ENCODE data around the gene SLCO4A1.

The SLCO4A1 gene

DNA sequence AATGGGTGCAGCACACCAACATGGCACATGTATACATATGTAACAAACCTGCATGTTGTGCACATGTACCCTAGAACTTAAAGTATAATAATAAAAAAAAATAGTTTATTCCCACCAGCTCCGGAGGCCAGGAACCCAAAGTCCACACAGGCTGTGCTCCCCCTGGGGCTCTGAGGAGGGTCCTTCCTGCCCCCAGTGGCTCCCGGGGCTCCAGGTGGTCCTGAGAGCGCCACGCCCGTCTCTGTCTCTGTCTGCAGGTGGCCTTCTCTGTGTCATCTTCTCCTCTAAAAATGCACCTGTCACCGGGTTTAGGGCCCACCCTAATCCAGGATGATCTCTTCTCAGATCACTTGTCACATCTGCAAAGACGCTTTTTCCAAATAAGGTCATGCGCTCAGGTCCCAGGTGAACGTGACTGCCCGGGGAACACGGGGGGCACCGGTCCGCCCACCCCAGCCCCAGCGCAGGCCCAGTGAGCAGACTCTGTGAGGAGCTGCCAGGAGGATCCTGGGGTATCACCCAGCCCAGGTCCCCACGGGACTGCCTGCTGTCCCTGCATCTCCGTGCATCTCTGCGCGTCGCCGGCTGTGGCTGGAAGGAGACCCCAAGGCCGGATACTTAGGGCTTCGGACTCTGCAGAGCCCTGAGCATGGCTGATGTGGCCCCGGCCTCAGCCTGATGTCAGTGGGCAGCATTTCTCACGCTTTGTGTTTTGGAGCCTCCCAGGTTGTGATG is 11.8 kb downstream of the SLCO4A1 start:
- DNase-seq: no peak

GRCh38 chr20:62655282-62656196 is 13.2 kb downstream of the SLCO4A1 start:
- no peak for DNase-seq

- no peak for DNase-seq
Measured at GRCh38 chr20:62656197-62656918, 14.1 kb downstream of the SLCO4A1 start.

GRCh38 chr20:62656919-62657588 is 14.8 kb downstream of the SLCO4A1 start:
- no peak for DNase-seq

- DNase-seq: no peak
Measured at GRCh38 chr20:62657589-62657942, 15.3 kb downstream of the SLCO4A1 start.

- DNase-seq: no peak
Measured at GRCh38 chr20:62657956-62658355, 15.7 kb downstream of the SLCO4A1 start.

DNA sequence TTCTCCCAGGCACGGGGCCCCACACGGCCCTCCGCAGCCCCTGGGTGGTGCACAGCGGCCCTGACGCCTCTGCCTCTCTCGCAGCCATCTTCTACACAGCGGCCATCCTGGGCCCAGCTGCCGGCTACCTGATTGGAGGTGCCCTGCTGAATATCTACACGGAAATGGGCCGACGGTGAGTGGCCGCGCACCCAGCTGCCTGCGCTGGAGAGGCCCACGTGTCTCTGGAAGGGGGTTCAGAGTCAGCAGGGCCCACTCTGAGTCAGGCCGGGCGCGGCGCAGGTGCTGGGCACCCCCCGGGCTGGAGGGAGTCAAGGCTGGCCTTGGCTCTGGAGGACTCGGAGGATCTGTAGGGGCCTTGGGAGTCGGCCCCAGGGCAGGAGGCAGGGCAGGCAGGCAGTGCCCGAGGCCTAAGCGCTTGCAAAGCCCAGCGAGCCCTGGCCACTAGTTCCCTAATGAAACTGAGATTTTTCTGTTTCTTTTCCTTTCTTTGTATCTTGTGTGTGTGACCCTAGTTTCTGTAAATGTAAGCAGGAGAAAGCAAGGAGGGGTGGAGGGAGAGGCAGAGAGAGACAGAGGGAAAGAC is 16.4 kb downstream of the SLCO4A1 start:
- DNase-seq: no peak

DNA sequence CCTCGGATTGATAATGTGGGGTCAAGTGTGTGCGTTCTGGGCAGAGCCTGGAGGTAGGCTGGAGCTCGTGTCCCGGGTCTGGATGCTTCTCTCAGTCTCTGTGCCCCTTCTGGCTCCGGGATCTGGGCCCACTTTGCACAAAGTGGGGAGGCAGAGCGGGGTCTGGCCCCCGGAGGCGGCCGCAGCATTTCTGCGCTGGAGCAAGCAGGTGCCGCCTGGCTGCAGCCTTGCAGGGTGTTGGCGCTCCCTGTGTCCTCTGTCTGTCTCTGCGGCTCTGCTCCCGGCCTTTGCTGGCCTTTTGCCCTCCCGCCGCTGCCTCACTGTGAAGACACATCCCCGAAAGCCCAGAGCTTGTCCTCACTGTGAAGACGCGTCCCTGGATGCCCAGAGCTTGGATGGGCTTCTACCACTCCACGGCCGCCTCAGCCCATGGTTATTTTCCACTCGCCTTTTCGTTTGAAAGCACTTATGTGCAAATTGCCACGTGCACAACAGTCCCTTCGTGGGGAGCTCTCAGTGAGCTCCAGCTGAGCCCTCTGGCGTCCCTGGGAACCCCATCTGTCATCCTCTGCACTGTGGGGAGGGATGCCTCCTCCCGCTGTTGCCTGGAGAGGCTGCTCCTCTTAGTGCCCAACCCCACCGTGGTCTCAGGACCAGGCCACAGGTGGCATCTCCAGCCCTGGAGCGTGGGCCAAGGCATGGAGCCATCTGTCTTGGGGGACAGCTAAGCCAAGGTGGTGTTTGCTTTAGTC is 17.4 kb downstream of the SLCO4A1 start:
- no peak for DNase-seq

DNA sequence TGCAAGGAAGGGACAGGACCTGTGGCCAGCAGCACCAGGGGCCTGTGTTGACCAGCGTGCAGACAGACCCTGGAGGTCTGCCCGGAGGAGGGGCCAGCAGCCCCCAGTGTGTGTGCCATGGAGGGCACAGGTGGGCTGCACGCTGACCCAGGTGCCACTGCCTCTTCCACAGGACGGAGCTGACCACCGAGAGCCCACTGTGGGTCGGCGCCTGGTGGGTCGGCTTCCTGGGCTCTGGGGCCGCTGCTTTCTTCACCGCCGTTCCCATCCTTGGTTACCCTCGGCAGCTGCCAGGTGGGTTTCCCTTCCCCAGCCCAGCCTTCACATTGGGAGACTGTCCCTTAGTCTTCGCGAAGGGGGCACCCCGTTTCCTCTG is 17.9 kb downstream of the SLCO4A1 start:
- DNase-seq: no peak

DNA sequence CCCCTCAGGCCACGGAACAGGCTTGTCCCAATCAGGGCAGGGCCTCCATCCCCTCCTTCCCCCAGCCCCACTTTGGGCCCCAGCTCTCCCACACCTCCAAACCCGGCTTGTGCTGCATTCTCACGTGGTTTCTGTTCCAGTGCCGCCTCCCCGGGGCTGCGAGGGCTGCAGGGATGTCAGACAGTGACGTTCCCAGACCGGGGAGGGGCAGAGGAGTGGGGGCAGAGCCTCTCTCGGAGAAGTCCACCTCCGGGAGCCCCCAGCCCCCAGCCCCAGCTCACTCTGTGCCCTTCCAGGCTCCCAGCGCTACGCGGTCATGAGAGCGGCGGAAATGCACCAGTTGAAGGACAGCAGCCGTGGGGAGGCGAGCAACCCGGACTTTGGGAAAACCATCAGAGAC is 18.5 kb downstream of the SLCO4A1 start:
- no peak for DNase-seq

GRCh38 chr20:62661647-62662046 is 19.3 kb downstream of the SLCO4A1 start:
- DNase-seq: no peak

GRCh38 chr20:62662422-62662821 is 20.1 kb downstream of the SLCO4A1 start:
- DNase-seq: no peak

GRCh38 chr20:62663145-62664018 is 21.1 kb downstream of the SLCO4A1 start:
- DNase-seq: no peak

- no peak for DNase-seq
Measured at GRCh38 chr20:62664019-62664971, 22.0 kb downstream of the SLCO4A1 start.

GRCh38 chr20:62665153-62665754 is 23.0 kb downstream of the SLCO4A1 start:
- no peak for DNase-seq

DNA sequence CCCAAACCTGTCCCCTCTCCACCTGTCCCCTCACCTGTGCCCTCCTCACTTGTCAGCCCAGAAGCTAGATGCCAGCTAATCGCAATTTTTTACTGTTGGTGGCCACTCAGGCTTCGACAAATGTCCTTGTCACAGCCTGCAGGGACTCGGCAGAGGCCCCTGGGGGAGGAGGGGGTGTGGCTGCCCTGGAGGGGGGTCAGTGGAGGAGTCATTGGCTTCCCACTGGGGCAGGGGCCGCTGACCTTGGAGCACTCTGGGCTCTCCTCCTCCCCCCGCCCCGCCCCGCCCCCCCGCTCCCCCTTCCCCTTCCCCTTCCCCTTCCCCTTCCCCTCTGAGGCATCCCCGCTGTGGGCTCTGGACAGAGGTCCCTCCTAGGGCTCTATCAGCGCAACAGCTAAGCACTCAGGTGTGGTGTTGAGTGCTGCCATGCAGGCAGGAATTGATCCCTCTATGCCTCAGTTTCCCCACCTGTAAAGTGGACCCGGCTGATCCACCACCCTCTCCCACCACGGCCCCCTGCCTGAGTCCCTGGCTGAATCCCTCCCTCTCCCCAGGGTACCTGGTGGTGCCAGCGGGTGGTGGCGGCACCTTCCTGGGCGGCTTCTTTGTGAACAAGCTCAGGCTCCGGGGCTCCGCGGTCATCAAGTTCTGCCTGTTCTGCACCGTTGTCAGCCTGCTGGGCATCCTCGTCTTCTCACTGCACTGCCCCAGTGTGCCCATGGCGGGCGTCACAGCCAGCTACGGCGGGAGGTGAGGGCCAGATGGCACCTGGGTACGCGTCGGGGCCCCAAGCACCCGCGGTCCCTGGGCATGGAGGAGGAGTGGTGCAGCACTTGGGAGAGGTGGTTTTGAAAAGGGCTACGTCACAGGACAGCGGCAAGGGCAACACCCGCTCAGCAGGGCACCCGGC is 23.8 kb downstream of the SLCO4A1 start:
- DNase-seq: no peak

- DNase-seq: no peak
Measured at GRCh38 chr20:62666736-62667529, 24.6 kb downstream of the SLCO4A1 start.
